SJCRH30 (cell line): ENCODE measurements around the gene CUL7. TPM values are rescaled to one million over a fixed set of nuclear protein-coding genes. Genes with fewer than 3 reads are reported as not detected.
"Not testable (repeated sequence)": the region's sequence is repeated elsewhere in the genome, so short reads cannot be mapped to it uniquely, and the experiment has no call there.

ENCODE experiments used
- DNase-seq, 2 experiments: peaks; one replicate each; pipeline ENCODE4 v3.0.0-alpha.2; 2015 to 2020
- H3K27ac ChIP-seq: fragments of 250-450 bp; sonication (Bioruptor Pico); 2 replicates; pipeline ENCODE4 v1.5.1; 2020; ENCODE audit warnings: mild to moderate bottlenecking, moderate library complexity
- H3K27me3 ChIP-seq: fragments of 250-450 bp; sonication (Bioruptor Pico); 2 replicates; pipeline ENCODE4 v1.5.1; 2020; ENCODE audit warnings: mild to moderate bottlenecking, moderate library complexity
- H3K36me3 ChIP-seq: fragments of 250-450 bp; sonication (Bioruptor Pico); 2 replicates; pipeline ENCODE4 v1.5.1; 2020; ENCODE audit warnings: mild to moderate bottlenecking, moderate library complexity
- H3K4me1 ChIP-seq: fragments of 250-450 bp; sonication (Bioruptor Pico); 2 replicates; pipeline ENCODE4 v1.5.1; 2020; ENCODE audit warnings: mild to moderate bottlenecking, moderate library complexity
- H3K4me3 ChIP-seq: fragments of 250-450 bp; sonication (Bioruptor Pico); 2 replicates; pipeline ENCODE4 v1.5.1; 2020; ENCODE audit warnings: mild to moderate bottlenecking, moderate library complexity
- H3K9me3 ChIP-seq: fragments of 250-450 bp; sonication (Bioruptor Pico); replicated peaks from 2 replicates; pipeline ENCODE4 v1.5.1; 2020; ENCODE audit warnings: mild to moderate bottlenecking, moderate library complexity
- total RNA-seq: library from RNA; depleted of rRNA; stranded (reverse); fragments of >200 nt; shearing (Covaris generic); gene quantifications from 2 replicates; pipeline ENCODE4 v1.2.3, GENCODE V29; 2014

Gene CUL7
- total RNA-seq, 1 experiment from 2014 or later, result 15.2 TPM

GRCh38 chr6:43086022-43086658, 32.5 kb upstream of the CUL7 start:
- Histone ChIP-seq H3K9me3 (no peaks in the 10 kb centered on the region), H3K36me3 (no peaks in the 10 kb centered on the region), H3K4me1 (peaks cover 19% of the 10 kb centered on the region), H3K27me3 (no peaks in the 10 kb centered on the region), H3K4me3 (no peak overlapping the region), H3K27ac (no peak overlapping the region)
- no peak for DNase-seq

DNA sequence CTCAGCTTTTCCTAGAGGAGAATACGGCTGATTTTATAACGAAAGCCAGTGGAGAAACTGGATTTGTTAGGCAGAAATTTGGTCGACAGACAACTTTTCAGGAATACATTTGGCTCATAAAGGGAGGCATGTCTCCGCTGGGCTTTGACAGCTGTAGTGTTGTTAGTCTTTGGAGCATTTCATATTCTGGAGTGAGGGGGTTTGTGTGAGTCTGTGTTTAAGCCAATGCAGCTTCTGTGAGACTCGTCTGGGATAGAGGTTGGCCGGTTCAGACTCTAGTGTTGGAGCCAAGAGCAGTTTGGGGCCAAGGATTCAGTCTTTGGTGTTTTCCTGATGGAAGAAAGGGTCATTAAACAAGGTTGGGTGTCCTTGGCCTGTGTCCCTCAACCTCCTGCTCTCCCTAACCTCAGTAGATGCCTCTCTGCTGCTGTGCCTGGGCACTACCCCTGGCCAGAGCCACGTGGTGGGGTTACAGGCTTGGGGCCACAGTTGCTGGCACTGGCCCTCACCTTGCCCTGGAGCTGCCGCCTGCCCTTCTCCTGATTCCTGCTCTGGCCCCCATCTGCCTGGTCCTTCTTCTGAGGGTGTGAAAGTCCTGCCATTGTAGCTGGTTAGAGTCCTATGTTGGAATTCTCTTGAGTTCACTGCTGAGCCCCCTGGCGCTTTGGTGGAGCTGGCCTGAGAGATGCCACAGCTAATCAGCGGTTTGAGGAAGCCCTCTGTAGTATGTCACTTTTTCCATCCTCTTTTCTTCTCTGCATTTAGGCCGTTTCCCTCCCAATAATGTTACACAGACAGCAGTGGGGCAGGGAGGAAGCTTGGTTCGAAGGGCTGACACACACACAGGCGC, 29.4 kb upstream of the CUL7 start:
- H3K27ac ChIP-seq, result no peak overlapping the region
- no peak for DNase-seq

GRCh38 chr6:43081922-43082321, 28.3 kb upstream of the CUL7 start:
- not testable (repeated sequence) for H3K4me1 ChIP-seq, H3K9me3 ChIP-seq, H3K27ac ChIP-seq, H3K36me3 ChIP-seq, H3K27me3 ChIP-seq, DNase-seq, H3K4me3 ChIP-seq

More for the DNA sequence above, 29.4 kb upstream of the CUL7 start:
- no peaks in the 10 kb centered on the region for H3K9me3 ChIP-seq
- H3K4me3 ChIP-seq, result no peak overlapping the region
- no peaks in the 10 kb centered on the region for H3K36me3 ChIP-seq
- H3K4me1 ChIP-seq, result no peaks in the 10 kb centered on the region
- H3K27me3 ChIP-seq, result no peaks in the 10 kb centered on the region

DNA sequence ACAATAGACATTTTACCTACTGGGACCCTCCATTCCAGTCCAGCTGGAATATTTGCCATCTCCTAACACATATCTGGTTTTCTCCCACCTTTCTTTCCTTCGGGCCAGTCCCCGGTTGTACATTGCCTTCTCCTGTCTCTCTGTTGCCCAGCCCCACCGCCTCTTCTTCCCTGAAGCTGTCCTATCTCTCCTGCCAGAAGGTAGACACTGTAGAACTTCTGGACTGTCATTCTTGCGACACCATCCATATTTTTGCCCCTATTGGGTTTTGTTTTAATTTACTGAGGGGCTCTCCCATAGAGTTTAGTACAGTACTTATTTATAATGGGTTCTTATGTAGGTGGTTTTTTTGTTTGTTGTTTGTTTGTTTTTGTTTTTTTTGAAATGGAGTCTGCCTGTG, 27.4 kb upstream of the CUL7 start:
- DNase-seq, result no peak
- Histone ChIP-seq H3K4me3 (no peak overlapping the region), H3K36me3 (no peaks in the 10 kb centered on the region), H3K27me3 (no peaks in the 10 kb centered on the region), H3K27ac (no peak overlapping the region), H3K9me3 (no peaks in the 10 kb centered on the region), H3K4me1 (no peaks in the 10 kb centered on the region)

DNA sequence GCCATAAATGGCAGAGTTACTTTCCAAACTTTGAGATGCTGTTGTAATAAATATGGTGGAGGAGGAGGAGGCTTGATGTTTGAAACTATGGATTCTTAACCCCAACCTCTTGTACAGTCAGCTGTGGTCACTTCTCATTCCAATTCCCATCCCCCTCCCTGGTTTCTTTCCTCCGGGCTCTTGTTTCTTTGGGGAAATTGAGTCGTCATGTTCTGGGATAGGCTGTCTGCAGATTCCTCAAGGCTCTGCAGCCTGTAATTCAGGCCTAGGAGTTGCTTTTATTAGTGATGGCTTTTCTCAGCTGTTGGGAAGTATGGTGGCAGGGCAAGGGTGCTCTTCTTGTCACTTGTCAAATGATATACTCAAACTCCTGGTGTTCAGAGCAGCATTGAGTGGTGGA, 25.0 kb upstream of the CUL7 start:
- H3K4me3 ChIP-seq, result no peak overlapping the region
- no peak for DNase-seq
- H3K4me1 ChIP-seq, result peaks cover 5% of the 10 kb centered on the region; the same call in 1 of the 2 replicates
- H3K36me3 ChIP-seq, result no peaks in the 10 kb centered on the region
- H3K27me3 ChIP-seq, result no peaks in the 10 kb centered on the region
- H3K9me3 ChIP-seq, result no peaks in the 10 kb centered on the region
- H3K27ac ChIP-seq, result no peak overlapping the region

GRCh38 chr6:43077981-43078511, 24.4 kb upstream of the CUL7 start:
- H3K4me1 ChIP-seq, result peaks cover 5% of the 10 kb centered on the region; the same call in 1 of the 2 replicates
- no peaks in the 10 kb centered on the region for H3K27me3 ChIP-seq
- no peak overlapping the region for H3K27ac ChIP-seq
- H3K4me3 ChIP-seq, result no peak overlapping the region
- H3K9me3 ChIP-seq, result no peaks in the 10 kb centered on the region
- DNase-seq, result no peak
- H3K36me3 ChIP-seq, result no peaks in the 10 kb centered on the region

DNA sequence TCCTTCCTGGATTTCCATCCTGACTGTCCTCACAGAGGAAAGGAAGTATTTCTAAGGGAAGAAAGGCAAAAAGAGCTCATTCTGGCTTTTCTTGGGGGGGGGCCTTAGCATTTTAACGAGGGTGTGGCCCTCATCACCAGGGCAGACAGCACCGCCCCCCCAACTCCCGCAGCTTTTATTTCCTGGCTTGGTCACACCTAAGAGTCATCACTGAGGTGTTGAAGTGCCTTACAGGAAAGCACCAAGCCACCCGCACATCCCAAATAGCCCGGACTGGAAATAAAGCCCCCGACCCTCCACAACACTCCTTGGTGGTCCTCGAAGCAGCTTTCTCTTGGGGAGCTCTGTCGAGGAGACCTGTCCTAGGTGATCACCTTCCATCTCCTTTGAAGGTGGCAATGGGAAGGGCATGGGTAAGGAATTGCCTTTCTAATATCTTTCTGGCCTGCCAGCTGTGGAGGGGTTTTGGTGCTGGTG, 23.7 kb upstream of the CUL7 start:
- no peaks in the 10 kb centered on the region for H3K27me3 ChIP-seq

DNA sequence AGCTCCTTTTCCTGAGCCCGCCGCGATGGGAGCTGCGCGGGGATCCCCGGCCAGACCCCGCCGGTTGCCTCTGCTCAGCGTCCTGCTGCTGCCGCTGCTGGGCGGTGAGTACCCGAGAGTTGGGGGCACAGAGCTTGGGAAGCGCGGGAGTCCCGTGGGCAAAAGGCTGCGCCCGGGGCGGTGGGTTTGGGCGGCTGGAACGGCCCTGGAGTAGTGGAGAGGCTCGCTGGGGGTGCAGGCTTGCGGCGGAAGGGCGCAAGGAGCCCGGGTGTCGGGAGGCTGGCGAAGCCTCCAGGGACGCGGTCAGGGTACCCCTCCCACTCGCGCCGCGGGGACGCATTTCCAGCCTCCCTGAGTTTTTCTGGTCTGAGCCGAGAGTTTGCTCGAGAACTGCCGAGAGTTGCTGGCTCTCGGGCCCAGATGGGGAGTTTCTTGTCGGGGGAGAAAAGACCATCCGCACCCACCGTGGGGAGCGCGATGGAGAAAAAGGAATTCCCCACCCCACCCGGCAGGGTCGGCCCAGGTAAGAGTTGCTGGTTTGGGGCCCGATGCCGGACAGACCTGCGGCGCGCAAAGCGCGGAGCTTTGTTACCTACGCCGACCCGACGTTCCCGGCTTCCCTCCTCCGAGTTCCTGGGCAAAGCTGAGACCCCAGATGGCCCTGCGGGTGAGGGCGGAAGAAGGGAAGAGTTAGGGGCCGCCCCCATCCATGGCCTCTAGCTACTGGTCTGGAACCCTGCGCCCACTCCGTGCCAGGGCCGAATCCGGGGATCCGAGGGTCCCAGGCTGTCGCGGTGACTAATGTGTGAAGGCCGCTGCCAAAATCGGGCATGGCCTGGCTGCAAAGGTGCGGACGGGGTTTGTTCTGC, 23.0 kb upstream of the CUL7 start:
- no peaks in the 10 kb centered on the region for H3K27me3 ChIP-seq
- DNase-seq, result peak; percentile 63 to 67
- no peaks in the 10 kb centered on the region for H3K36me3 ChIP-seq
- H3K27ac ChIP-seq, result peak overlapping the region; percentile 55
- H3K4me1 ChIP-seq, result peaks cover 5% of the 10 kb centered on the region; the same call in 1 of the 2 replicates
- peak overlapping the region; percentile 90 for H3K4me3 ChIP-seq
- H3K9me3 ChIP-seq, result no peaks in the 10 kb centered on the region

More for the DNA sequence above, 23.7 kb upstream of the CUL7 start:
- no peaks in the 10 kb centered on the region for H3K36me3 ChIP-seq
- H3K9me3 ChIP-seq, result no peaks in the 10 kb centered on the region
- DNase-seq, result no peak
- H3K4me1 ChIP-seq, result peaks cover 5% of the 10 kb centered on the region; the same call in 1 of the 2 replicates
- H3K27ac ChIP-seq, result no peak overlapping the region
- peak overlapping the region; percentile 90 for H3K4me3 ChIP-seq

DNA sequence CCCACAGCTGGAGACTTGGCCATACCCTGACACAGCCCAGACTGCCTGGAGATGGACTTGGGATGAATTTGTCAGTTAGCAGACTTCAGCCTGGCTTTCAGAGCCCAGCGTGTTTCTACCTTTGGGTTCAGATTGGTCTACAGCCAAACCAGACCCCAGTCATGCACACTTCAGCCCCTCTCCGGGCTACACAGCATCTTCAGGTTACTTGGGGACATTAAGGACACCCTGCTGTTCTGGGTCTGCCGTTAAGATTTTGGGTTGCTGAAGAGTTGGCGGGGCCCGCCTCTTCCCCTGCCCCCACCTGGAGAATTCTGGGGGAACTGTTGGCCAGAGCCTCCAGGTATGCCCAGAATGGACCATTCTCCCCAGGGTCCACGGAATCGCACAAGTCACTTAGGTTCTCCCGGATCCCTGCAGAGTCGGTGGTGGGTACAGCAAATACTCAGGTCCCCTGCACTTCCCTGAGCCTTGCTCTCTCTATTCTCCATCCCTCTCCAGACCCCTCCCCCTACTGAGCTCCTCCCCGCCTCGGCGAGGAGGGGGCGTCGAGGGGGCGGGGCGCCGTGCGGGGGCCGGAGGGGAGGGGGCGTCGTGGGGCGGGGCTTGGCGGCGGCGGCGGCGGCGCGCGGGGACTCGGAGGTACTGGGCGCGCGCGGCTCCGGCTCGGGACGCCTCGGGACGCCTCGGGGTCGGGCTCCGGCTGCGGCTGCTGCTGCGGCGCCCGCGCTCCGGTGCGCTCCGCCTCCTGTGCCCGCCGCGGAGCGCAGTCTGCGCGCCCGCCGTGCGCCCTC, 22.2 kb upstream of the CUL7 start, which contains the start of gene PTK7:
PTK7 (plus strand) TSS at position 645 of the 794 bp plus-strand sequence. CDS start 175 bp downstream, outside the sequence.
- H3K4me3 ChIP-seq, result peak within 1 kb of the TSS; percentile 90
- DNase-seq, result peak; percentile 80
- H3K4me1 ChIP-seq, result peaks cover 5% of the 10 kb centered on the region; the same call in 1 of the 2 replicates
- peak within 1 kb of the TSS; percentile 55 for H3K27ac ChIP-seq
- H3K27me3 ChIP-seq, result no peaks in the 10 kb centered on the region
- no peaks in the 10 kb centered on the region for H3K9me3 ChIP-seq
- H3K36me3 ChIP-seq, result no peaks in the 10 kb centered on the region

GRCh38 chr6:43074847-43075669, 21.4 kb upstream of the CUL7 start:
- H3K27ac ChIP-seq, result no peak overlapping the region

DNA sequence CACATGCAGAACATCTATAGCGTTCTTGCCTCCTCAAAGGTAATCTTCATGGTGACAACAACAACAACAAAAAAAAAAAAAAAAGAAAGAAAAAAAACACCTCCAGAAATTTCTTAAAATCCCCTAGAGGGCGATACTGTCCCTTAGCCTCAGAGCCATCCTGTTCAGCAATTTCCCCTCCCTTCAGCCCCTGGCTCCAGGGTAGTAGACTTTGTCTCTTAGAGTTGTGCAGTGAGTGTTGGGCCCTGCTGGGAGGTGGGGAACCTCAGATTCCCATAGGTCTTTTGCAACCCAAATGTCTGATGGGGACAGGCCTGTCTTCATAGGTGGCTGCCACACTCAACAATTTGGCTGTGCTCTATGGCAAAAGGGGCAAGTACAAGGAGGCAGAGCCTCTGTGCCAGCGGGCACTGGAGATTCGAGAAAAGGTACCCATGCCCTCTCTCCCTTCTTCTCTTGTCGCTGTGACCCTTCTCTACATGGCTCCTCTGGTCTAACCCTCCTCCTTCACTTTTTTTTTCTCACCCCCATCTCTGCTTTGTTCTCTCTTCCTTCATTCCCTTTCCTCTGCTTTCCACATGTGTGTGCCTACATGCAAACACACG, 16.5 kb upstream of the CUL7 start:
- H3K4me1 ChIP-seq, result no peaks in the 10 kb centered on the region
- no peaks in the 10 kb centered on the region for H3K9me3 ChIP-seq
- H3K27me3 ChIP-seq, result no peaks in the 10 kb centered on the region
- no peaks in the 10 kb centered on the region for H3K36me3 ChIP-seq
- H3K4me3 ChIP-seq, result no peak overlapping the region
- no peak overlapping the region for H3K27ac ChIP-seq
- DNase-seq, result peak; percentile 37 to 72

More at GRCh38 chr6:43074847-43075669, 21.4 kb upstream of the CUL7 start:
- H3K27me3 ChIP-seq, result no peaks in the 10 kb centered on the region
- no peaks in the 10 kb centered on the region for H3K9me3 ChIP-seq
- peak in 1 of 2 experiments; percentile 18 for DNase-seq
- no peak overlapping the region; the same call in 1 of the 2 replicates for H3K4me3 ChIP-seq
- no peaks in the 10 kb centered on the region for H3K36me3 ChIP-seq
- peaks cover 5% of the 10 kb centered on the region; the same call in 1 of the 2 replicates for H3K4me1 ChIP-seq

GRCh38 chr6:43062818-43063217, 9.2 kb upstream of the CUL7 start:
- no peak for DNase-seq
- Histone ChIP-seq H3K4me1 (peaks cover 5% of the 10 kb centered on the region), H3K9me3 (no peaks in the 10 kb centered on the region), H3K36me3 (no peaks in the 10 kb centered on the region), H3K27me3 (no peaks in the 10 kb centered on the region), H3K4me3 (no peak overlapping the region), H3K27ac (no peak overlapping the region)
